ENCODE results near the gene MAOB.

GRCh38 chrX:43808231-43808630 lies 74.0 kb downstream of the MAOB start:
- TF ChIP-seq CTCF (IDR thresholded peaks at IDR 0.05) (no peak), POLR2A (IDR thresholded peaks at IDR 0.05) (no peak), POLR2AphosphoS5 (IDR thresholded peaks at IDR 0.05) (no peak)
